IPS-18a (cell line): ENCODE data around the gene VSTM4.

Experiments used
- H3K27ac ChIP-seq: one replicate; pipeline ENCODE4 v1.5.1; 2013; ENCODE audit warnings: low read length
- H3K27me3 ChIP-seq: one replicate; pipeline ENCODE4 v1.6.1; 2013; ENCODE audit warnings: mild to moderate bottlenecking, low read length; ENCODE audit not compliant: control insufficient read depth, insufficient read depth
- H3K36me3 ChIP-seq: one replicate; pipeline ENCODE4 v1.6.1; 2013; ENCODE audit warnings: low read depth, low read length; ENCODE audit not compliant: control insufficient read depth
- H3K4me1 ChIP-seq: one replicate; pipeline ENCODE4 v1.6.1; 2013; ENCODE audit warnings: low read depth, low read length; ENCODE audit not compliant: control insufficient read depth
- H3K4me3 ChIP-seq: one replicate; pipeline ENCODE4 v1.5.1; 2013; ENCODE audit warnings: low read length
- H3K9ac ChIP-seq: one replicate; pipeline ENCODE4 v1.6.1; 2013; ENCODE audit warnings: mild to moderate bottlenecking, low read length, moderate library complexity
- H3K9me3 ChIP-seq: one replicate; pipeline ENCODE4 v1.6.1; 2013; ENCODE audit warnings: low read depth, low read length; ENCODE audit not compliant: control insufficient read depth

The VSTM4 gene

DNA sequence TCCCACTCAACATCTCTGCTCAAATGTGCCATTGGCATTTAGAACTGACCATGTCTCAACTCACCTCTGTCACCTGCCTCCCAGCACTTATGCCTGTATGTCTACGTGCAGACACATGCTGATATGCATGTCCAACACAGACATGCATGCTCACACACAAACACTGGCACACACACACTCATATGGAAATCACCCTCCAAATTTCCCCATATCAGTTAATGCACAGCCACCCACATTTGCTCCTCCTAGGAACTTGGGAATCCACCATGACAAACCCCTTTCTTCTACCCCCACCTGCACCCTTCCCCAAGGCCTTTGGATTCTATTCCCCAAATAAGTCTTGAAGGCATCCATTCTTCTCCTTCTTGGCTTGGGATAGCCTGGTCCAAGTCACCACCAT is 14.1 kb upstream of the VSTM4 start:
- no peaks in the 10 kb centered on the region for H3K27me3 ChIP-seq
- H3K4me1 ChIP-seq, result no peaks in the 10 kb centered on the region
- no peaks in the 10 kb centered on the region for H3K36me3 ChIP-seq
- no peak overlapping the region for H3K4me3 ChIP-seq
- no peak overlapping the region for H3K27ac ChIP-seq
- no peaks in the 10 kb centered on the region for H3K9me3 ChIP-seq
- H3K9ac ChIP-seq, result no peak overlapping the region

DNA sequence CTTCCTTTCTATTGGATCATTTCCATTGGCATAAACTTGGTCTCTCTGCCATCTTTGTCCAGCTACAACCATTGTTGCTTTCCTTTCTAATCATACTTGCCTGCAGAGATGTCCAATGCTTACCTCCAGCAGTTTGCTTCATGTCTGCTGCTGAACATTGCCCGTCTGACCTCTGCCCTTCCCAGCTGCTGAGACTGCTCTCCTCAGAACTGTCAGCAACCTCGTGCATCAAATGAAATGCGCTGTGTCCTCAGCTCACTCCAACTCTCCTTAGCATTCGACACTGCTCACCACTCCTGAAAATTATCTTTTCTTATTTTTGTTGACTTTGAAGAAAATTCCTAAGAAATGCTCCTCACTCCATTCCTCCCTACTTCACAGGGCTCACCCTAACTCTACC is 13.5 kb upstream of the VSTM4 start:
- Histone ChIP-seq H3K9me3 (no peaks in the 10 kb centered on the region), H3K27me3 (no peaks in the 10 kb centered on the region), H3K9ac (no peak overlapping the region), H3K36me3 (no peaks in the 10 kb centered on the region), H3K4me3 (no peak overlapping the region), H3K4me1 (no peaks in the 10 kb centered on the region), H3K27ac (no peak overlapping the region)

DNA sequence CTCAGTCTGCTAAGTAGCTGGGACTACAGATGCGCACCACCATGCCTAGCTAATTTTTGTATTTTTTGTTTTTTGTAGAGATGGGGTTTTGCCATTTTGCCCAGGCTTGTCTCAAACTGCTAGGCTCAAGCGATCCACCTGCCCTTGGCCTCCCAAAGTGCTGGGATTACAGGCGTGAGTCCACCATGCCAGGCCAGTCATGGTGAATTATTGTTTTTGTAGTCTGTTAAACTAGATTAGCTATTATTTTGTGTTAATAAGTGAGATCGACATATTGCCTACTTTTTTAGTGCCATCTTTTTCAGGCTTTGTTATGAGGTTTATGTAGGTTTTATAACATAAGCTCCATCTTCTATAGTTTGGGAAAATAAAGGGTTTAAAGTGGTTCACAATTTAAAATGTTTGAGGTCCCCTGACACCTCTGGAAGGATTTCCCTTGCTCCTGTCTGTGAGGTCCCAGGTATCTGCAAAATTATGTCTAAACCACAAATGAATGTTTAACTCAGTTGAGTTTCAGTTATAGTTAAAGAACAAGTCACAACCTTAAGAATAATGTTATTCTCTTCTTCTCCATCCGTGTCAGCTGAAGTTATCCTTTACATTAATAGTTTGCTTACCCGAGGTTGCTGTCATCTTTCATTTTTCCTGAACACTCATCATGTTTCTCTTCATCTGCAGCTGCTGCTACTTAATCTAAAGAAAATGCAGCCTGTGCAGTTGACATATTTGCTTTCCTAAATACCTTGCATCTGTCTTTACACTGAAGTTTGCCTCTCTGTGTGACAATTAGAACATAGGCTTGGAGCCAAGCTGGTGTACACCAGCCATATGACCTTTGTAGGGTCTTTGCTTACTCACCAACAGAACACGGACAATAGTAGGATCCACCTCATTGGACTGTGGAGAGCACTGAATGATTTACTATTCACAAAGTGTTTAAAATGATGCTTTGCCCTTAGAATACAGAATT is 8.9 kb upstream of the VSTM4 start:
- Histone ChIP-seq H3K27ac (no peak overlapping the region), H3K4me1 (no peaks in the 10 kb centered on the region), H3K9me3 (no peaks in the 10 kb centered on the region), H3K4me3 (no peak overlapping the region), H3K9ac (no peak overlapping the region), H3K36me3 (no peaks in the 10 kb centered on the region), H3K27me3 (no peaks in the 10 kb centered on the region)

DNA sequence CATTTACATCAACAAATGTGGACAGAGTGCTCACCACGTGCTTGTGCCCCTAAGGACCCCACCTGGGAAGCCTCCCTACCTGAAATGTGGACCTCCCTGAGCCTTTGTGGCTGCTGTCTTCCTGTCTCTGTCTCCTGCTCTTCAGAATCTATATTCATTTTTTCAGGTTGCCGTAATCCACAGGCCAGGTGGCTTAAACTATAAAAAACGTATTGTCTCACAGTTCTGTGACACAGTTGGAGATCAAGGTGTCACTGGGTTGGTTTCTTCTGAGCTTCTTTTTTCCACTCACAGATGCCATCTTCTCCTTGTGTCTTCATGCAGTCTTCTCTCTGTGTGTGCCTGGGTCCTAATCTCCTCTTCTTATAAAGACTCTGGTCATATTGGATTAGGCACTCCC is 5.6 kb upstream of the VSTM4 start:
- Histone ChIP-seq H3K4me1 (no peaks in the 10 kb centered on the region), H3K27ac (no peak overlapping the region), H3K27me3 (no peaks in the 10 kb centered on the region), H3K9ac (no peak overlapping the region), H3K9me3 (no peaks in the 10 kb centered on the region), H3K4me3 (no peak overlapping the region), H3K36me3 (no peaks in the 10 kb centered on the region)

DNA sequence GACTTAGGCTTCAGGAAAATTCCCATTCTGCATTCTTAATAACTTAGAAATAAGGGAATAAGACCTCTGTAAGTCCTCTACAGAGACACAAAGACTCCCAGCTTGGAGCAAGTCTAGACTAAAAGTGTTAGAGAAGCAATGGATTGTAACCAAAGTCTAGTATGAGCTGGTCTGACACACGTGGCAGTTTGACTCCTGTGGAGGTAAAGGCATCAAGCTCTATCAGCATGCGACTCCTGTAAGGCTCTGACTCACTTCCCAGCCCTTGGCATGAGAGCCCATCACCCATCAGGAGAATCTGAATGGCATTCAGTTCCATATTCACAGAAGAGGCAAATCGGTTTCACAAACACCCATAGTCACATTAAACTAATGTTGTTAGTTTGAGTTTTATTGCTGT is 4.4 kb upstream of the VSTM4 start:
- no peak overlapping the region for H3K4me3 ChIP-seq
- H3K36me3 ChIP-seq, result no peaks in the 10 kb centered on the region
- H3K27me3 ChIP-seq, result peaks cover 3% of the 10 kb centered on the region
- no peak overlapping the region for H3K9ac ChIP-seq
- H3K9me3 ChIP-seq, result no peaks in the 10 kb centered on the region
- no peak overlapping the region for H3K27ac ChIP-seq
- no peaks in the 10 kb centered on the region for H3K4me1 ChIP-seq

DNA sequence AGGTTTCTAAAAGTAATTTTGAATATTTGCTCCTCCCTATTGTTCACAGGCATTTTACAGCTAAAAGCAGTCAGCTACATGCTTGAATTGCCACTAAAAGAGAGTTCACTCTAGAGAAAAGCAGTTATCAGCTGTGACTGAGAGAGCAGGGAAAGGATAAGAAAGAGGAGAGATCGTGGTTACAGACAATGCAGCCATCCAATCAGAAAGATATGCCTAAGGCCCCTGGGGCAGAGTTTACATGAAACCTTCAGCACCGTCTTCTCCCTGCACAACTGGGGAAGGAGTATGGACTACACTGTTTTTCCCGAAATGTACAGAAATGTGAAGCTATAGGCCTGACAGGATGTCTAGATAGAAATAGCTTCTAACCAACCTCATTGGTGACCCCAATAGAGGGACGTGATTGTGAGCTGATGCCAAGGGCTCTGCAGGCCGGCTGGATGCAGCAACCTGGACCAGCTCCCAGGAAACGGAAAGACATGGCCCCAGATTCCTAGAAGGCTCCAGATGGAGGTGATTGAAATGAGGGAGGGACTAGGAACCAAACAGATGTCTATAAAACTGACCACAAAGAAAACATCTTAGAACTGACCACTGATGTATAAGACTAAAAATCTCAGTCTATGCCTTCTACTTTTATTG is 3.2 kb upstream of the VSTM4 start:
- Histone ChIP-seq H3K9ac (no peak overlapping the region), H3K4me3 (no peak overlapping the region), H3K27ac (no peak overlapping the region), H3K4me1 (no peaks in the 10 kb centered on the region), H3K9me3 (no peaks in the 10 kb centered on the region), H3K27me3 (peaks cover 14% of the 10 kb centered on the region), H3K36me3 (no peaks in the 10 kb centered on the region)

DNA sequence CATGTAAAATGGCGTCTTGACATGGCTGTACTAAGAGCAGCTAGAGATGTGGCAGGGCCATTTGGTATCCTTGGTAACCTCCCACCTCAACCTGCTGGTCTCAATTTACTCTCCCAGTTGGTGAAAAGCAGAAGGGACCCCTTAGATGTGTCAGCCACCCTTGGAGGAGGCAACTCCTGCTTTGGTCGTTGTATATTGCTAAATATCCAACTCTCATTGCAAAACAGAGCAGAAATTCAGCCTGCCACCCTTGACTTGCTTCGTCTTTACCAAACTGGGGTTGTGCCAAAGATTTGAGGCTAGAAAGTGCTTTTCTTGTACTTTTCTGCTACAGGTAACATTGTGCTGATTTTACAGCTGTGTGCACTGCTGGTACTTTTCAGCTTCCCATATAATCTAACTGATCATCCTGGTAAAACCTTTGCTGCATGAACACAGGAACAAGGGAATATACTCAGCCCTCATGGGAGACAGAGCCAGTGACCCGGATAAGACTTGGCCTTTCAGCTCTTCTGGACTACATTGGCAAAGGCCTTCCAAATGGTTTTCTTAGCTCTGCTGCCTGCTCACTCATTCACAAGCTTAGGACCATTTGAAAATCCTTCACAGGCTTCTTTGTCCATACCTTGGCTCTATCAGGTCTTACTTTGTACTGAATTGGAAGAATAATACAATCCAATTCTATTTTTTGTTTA is 2.2 kb upstream of the VSTM4 start:
- Histone ChIP-seq H3K4me3 (no peak overlapping the region), H3K4me1 (no peaks in the 10 kb centered on the region), H3K27me3 (peaks cover 14% of the 10 kb centered on the region), H3K9me3 (no peaks in the 10 kb centered on the region), H3K9ac (no peak overlapping the region), H3K36me3 (no peaks in the 10 kb centered on the region), H3K27ac (no peak overlapping the region)

DNA sequence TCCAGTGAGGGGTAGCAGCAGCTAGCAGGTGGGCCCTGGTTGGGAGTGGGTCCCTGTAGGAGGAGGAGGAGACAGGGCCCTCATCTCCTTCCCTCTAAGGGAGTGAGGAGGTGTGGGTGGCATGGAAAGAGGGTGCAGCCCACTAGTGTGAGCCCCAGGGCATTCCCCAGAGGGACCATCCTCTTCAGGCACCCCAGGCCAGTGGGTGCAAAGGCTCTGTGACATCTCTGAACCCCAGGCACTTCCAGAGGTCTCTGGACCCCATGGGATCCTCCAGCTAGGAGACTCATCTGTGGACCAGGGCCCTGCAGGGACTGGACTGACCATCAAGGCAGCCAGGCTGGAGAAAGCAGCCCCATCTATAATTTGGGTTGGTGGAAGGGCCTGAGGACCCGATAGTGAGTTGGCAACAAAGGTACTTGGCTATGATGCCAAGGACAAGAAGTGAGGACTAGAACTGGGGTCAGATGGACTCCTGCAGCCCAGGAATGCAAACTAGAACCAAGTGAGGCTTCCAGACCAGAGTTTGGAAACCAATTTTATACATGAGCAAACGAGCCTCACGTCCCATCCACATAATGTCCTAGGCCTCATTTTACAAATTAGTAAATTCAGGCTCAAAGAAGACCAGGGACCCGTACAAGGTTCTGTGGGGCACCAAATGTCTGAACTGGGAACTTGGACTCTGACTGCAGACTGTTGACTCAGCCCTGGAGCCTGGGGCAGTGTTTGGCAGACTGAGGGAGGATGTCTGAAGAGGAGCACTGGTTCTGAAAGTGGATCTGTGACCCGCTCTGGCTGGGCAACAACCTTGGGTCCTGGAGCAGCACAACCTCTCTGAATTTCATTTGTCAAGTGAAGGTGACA is 1.4 kb upstream of the VSTM4 start:
- no peak overlapping the region for H3K9ac ChIP-seq
- no peaks in the 10 kb centered on the region for H3K4me1 ChIP-seq
- H3K27me3 ChIP-seq, result peaks cover 14% of the 10 kb centered on the region
- H3K4me3 ChIP-seq, result no peak overlapping the region
- H3K36me3 ChIP-seq, result no peaks in the 10 kb centered on the region
- no peaks in the 10 kb centered on the region for H3K9me3 ChIP-seq
- H3K27ac ChIP-seq, result no peak overlapping the region

DNA sequence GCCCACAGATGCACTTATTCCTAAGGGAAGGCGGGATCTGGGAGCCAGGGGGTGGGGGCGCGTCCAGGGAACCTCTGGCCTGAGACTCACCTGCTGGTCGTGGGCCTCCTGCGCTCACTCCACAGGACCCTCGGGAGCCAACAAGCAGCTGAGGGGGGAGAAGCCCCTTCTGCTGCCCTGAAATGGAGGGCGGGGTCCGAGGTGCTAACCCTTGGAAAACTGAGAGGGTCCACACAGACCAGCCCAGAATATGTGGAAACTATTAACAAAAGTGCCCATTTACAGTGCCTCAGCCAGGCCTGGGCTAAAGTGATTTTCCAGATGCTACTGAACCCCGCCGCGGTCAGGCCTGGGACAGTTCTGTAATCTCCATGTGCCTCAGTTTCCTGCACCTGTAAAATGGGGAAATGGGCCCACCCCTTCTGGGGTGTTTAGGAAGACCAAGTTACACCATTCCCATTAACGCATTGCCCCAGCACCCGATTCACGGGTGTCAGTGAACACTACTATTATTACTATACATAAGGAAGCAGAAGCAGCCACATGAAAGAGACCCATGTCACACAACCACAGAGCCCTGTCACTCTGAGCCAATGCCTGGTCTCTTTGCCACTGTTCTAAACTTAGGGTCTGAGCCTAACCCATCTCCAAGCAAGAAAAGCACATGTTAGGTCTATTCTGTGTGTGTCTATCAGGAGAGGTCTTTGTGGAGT is 630 bp upstream of the VSTM4 start:
- no peak overlapping the region for H3K9ac ChIP-seq
- no peaks in the 10 kb centered on the region for H3K36me3 ChIP-seq
- no peaks in the 10 kb centered on the region for H3K4me1 ChIP-seq
- H3K27ac ChIP-seq, result no peak overlapping the region
- H3K27me3 ChIP-seq, result peaks cover 14% of the 10 kb centered on the region
- no peaks in the 10 kb centered on the region for H3K9me3 ChIP-seq
- H3K4me3 ChIP-seq, result peak overlapping the region; percentile 32

DNA sequence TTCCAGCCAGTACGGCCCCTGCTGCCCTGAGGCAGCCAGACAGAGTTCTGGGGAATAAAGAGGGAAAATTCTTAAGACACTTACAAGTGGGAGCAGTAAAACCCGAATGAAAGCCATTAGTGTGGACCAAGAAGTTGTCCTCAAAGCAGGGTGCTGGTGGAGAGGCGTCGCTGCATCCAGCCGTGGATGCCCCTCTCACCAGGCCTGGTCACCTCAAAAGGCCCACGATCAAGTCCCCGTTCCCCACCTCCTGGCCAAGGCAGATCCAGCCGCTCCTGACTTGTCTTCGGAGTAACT is 656 bp downstream of the VSTM4 start:
- no peaks in the 10 kb centered on the region for H3K36me3 ChIP-seq
- no peak overlapping the region for H3K27ac ChIP-seq
- peak overlapping the region; percentile 62 for H3K4me3 ChIP-seq
- no peak overlapping the region for H3K9ac ChIP-seq
- H3K4me1 ChIP-seq, result no peaks in the 10 kb centered on the region
- peaks cover 14% of the 10 kb centered on the region for H3K27me3 ChIP-seq
- no peaks in the 10 kb centered on the region for H3K9me3 ChIP-seq
